KOPT-K1 (cell line): ENCODE data around the gene PITPNB.

Source experiments
- H3K27ac ChIP-seq: fragments of 200-600 bp; sonication (generic); 2 replicates; pipeline ENCODE4 v1.5.1; 2016; ENCODE audit warnings: antibody characterized with exemption, mild to moderate bottlenecking, low read depth, low read length; ENCODE audit not compliant: poor library complexity, severe bottlenecking
- H3K36me3 ChIP-seq: fragments of 200-600 bp; sonication (generic); 2 replicates; pipeline ENCODE4 v1.5.1; 2017; ENCODE audit warnings: antibody characterized with exemption, mild to moderate bottlenecking, low read length, moderate library complexity; ENCODE audit not compliant: insufficient read depth
- H3K9me3 ChIP-seq: fragments of 200-600 bp; sonication (generic); 2 replicates; pipeline ENCODE4 v1.5.1; 2017; ENCODE audit warnings: antibody characterized with exemption, low read length, mild to moderate bottlenecking; ENCODE audit not compliant: insufficient read depth, poor library complexity, severe bottlenecking

Gene PITPNB

DNA sequence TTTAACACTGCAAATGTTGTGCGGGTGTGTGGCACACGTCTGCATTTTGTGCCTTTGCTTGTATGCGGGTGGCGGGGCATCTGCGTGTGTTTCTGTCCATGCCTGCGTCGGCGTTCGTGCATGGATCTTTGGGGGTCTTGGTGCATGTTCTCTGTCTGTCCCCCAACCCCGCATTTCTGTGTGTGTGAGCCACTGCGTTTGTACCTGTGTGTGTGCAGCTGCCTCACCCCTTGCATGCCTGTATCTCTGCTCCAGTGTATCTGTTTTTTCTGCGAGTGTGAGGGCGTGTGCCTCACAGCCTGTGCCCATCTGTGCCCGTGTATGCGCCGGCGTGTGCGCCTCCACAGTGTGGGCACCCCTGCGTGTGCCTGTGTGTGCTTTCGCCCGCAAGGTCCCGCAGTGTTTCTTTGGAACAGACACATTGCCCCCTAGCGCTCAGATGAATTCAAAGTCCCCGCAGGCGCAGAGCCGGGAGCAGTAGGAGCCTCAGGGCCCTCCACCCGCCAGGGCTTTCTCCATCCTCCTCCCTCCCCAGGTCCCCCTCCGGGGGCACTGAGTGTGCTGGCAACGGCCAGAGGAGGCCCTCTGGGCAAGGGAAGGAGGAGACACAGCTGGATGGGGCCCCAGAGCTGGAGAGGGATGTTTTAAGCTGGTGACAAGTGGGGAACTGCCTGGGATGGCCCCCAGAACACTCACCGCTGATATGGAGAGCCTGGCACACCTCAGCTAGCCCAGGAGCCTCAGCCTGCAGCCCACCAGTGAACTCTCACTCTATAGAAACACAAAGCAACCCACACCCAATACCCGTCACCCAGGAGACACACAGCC lies 114.4 kb downstream of the PITPNB start:
- no peaks in the 10 kb centered on the region for H3K36me3 ChIP-seq
- no peak overlapping the region for H3K27ac ChIP-seq
- H3K9me3 ChIP-seq, result no peaks in the 10 kb centered on the region

DNA sequence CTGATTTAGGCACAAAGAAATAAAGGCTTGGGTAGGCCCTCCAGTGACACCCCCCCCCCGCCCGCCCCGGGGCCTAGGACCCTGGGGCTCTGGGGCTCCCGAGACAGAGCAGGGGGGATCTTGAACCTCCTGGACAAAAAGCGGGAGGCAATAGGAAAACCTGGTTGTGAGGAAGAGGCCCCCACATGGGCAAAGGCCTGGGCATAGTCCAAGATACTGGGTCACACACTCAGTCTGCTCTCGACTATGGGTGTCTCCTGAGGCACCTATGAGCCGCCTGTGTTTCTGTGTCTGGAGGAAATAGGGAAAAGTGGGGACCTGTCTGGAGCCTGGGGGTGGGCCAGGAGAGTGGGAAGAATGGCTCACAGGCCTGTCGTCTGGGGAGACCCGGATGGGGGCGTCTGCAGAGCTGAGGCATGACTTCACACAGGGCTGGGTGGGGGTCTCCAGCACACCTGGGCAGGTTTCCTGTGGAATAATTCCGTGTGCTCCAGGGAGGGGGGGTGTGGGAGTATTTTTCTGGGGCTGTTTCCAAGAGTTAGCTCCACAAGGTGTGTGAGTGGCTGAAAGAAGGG lies 115.1 kb downstream of the PITPNB start:
- H3K36me3 ChIP-seq, result no peaks in the 10 kb centered on the region
- H3K9me3 ChIP-seq, result no peaks in the 10 kb centered on the region
- no peak overlapping the region for H3K27ac ChIP-seq

DNA sequence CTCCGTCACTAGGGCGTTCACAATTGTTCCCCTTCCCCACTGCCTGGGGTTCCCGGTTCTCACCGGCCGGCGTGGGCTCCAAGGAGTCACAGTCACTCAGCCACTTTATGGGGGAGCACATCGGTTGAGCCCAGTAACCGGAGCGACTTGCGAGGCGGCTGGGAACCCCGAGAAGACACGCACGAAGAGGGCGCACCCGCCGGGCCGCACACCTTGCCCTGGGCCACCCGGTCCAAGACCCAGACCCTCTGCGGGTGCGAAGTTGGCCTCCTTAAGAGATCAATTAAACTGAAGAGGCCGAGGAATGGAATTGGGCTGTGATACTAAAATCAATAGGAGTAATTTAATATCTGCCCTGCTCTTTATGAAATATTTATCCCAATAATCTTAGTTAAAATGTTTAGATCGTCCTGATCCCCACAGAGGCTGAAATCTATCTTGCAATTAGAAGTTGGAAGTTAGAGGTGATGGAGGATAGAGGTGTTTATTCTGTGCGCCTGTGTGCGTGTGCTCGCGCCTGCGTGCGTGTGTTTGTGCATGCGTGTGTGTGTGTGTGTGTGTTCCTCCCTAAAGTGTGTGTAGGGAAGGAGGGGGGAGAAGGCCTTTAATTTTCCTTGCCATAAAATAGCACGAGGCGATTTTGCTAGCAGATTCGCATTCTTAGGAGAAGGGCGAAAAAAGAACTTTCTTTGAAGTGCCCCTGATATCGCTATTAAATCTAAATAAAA lies 116.5 kb downstream of the PITPNB start:
- Histone ChIP-seq H3K36me3 (no peaks in the 10 kb centered on the region), H3K27ac (no peak overlapping the region), H3K9me3 (no peaks in the 10 kb centered on the region)
